ENCODE results near the gene KLHL17.
A peak's percentile ranks its signal among the peaks of the same experiment; 100 is the strongest.

Gene KLHL17

DNA sequence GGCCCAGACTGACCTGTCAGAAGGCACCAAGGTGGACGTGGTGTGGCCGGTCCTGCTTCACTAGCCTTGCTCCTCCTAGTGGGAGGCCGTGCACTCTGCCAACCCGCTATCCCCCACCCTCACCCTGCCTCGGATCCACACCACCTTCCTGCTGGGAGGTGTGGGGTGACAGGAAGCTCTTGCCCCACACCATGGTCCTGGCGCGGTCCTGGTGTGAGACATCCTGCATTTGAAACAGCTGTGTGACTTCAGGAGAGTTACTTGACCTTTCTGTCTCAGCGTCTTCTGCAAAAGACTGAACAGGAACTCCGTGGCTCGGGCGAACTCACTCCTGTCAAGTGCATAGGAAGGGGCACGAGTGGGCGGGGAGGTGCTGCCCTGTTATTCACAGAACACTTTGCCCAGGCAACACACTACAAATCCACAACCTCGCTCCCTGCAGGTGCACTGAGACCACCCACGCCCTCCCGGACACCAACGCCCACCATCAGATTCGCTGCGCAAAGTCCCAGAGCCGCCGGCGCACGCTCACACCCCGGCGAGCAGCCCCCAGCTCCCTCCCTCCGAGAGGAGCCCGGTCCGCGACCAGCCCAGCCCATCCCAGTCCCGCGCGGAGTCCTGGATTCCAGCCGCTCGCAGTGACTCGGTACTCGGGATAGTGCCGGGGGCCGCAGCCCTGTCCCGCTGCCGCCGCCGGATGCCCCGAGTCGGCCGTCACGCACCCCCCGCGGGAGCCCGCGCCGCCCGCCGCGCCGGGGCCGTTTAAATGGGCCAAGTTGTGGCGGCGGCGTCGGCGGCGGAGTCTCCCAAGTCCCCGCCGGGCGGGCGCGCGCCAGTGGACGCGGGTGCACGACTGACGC lies 37.0 kb upstream of the KLHL17 start, which contains the start of gene SAMD11:
Gene SAMD11 (plus strand): TSS at position 793 of the 860 bp plus-strand sequence. CDS start 509 bp downstream, outside the sequence.
- DNase-seq: peak; percentile 66

DNA sequence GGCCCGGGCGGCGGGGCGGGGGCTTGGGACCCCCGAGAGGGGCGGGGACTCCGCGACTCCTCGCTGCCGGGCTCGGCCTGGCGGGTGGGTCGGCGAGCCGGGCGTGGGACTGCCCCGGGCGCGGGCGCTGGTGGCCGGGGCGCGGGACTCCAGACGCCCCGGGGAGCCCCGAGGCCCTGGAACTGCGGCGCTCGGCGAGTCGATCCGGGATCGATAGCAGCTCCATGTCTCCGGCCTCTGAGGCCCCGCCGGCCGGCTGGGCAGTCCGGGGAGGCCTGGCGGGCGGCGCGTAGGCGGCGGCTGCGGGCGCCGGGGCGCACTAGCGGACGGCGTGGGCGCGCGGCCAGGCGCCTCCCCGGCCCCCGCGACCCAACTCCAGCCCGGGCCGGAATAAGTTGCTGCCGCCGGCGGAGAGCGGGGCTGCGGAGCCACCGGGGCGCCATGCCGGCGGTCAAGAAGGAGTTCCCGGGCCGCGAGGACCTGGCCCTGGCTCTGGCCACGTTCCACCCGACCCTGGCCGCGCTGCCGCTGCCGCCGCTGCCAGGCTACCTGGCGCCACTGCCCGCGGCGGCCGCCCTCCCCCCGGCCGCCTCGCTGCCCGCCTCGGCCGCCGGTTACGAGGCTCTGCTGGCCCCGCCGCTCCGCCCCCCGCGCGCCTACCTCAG lies 36.3 kb upstream of the KLHL17 start:
- no peak for DNase-seq

DNA sequence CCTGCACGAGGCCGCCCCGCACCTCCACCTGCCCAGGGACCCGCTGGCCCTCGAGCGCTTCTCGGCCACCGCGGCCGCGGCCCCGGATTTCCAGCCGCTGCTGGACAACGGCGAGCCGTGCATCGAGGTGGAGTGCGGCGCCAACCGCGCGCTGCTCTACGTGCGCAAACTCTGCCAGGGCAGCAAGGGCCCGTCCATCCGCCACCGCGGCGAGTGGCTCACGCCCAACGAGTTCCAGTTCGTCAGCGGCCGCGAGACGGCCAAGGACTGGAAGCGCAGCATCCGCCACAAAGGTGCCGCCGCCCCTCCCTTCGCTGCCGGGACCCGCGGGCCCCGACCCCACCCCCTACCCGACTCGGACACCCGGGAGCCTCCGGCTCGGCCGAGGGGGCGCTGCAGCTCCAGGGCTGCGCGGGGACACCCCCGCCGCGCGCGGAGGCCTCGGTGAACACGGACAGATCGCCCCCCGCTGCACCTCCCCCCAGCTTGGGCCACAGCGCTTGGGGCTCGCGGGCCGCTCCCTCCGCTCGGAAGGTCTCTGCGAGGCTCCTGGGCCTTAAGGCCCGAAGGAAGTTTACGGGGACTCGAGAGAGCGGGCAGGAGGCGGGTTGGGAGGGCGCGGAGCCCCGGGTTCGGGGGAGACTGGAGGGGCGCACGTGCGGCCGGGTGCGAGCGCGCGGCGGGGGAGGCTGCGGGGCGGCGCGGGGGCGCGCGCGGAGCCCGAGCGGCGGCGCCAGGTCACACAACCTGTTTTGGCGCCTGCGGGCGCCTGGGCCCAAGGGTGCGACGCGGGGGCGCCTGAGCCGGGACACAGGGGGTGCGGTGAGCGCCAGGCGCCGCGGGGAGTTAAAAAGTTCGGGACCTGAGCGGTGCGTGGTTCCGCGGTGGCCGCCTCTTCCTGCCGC lies 35.5 kb upstream of the KLHL17 start:
- DNase-seq: no peak

DNA sequence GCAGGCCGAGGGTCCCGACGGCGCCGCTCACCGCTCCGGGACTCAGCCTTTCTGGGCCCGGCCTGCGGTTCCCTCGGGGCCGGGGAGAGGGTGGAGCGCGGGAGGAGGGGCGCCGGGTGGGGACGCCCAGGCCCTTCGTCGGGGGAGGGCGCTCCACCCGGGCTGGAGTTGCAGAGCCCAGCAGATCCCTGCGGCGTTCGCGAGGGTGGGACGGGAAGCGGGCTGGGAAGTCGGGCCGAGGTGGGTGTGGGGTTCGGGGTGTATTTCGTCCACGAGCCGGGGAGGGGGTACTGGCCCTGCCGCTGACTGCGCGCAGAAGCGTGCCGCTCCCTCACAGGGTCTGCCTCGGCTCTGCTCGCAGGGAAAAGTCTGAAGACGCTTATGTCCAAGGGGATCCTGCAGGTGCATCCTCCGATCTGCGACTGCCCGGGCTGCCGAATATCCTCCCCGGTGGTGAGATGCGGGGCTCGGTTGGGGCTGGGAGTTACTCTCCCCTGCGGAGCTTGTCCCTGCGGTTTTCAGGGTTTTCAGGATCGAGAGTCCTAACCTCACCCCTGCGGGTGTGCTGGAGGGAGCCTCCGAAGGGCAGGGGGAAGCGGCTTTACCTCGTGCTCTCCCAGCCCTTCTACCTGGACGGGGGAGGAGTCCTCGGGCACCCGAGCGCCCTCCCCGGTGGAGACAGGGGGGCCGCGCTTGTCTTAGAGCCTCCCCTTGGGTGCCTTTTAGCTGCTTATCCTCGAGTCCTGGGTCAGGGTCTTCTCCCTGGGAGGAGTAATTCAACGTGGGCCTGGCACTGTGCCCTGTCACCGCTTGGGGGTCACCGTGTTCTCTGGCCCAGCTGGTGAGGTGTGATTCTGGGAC lies 34.6 kb upstream of the KLHL17 start:
- no peak for DNase-seq

DNA sequence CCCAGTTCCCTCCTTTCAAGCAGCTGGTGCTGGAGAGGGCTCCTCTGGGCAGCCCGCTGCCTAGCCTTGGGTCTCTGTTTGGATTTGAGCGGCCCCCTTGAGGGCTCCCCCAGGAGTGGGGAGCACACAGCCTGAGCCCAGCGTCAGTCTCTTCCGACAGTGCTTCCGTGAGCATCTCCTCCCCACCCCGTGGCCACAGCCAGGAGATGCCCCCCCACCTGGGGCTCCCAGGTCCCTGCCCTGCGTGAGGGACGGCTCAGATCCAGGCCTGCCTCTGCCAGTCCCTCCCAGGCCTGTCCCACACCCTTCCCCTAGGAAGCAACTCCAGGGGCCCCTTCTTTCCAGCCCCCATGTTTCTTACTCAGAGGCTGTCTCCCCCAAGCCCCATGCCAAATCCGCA lies 33.1 kb upstream of the KLHL17 start:
- DNase-seq: no peak

DNA sequence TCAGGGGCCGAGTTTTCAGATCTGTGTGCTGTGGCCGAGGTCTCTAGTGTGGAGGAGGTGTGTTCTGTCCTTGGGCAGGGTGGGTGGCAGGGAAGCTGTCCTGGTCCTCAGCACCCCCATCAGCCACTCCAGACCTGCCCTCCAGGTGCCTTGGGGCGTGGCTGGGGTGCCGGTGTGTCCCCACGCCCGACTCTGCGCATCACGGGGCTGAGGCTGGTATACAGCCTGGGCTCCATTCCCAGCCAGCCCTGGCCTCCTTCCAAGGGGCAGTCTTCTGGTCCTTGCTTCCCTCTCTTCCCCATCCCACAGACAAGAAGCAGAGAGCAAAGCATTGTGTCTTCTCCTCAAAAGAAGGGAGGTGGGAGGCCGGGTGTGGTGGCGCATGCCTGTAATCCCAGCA lies 32.6 kb upstream of the KLHL17 start:
- no peak for DNase-seq

DNA sequence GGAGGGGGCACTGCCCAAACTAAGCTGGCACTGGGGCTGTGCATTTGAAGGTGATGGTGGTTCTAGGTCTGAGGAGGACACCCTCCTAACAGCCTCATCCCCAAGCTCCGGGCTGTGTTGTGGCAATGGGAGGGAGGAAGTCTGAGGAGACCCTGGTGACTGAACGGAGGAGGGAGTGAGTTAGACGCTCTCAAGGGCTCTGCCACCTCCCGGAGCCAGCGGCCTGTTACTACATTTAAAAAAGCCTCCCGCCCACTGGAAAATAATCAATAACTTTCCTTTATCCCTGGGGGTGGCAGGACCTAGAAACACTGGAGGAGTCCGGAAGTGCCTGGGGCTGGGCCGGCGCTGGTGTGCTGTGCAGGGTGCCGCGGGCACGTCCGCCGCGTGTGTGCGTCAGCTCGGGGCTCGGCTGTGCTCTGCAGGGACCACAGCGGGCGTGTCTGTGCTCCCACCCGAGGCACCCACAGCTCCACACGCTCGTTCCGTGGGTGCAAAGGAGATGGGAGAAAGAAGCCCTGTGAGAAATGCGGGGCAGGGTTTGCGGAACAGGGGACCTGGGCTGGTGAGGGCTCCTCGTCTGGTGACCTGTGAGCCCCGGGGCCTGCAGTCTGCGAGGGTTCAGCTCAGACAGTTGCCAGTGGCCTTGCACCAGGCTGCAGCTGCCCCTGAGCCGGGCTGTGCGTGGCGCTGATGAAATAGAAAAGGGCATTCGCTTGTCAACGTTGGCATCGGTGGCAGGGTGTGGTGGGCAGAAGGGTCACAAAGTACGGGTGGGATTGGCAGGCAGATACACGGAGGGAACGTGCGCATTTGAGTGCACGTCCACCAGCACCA lies 31.3 kb upstream of the KLHL17 start:
- no peak for DNase-seq

DNA sequence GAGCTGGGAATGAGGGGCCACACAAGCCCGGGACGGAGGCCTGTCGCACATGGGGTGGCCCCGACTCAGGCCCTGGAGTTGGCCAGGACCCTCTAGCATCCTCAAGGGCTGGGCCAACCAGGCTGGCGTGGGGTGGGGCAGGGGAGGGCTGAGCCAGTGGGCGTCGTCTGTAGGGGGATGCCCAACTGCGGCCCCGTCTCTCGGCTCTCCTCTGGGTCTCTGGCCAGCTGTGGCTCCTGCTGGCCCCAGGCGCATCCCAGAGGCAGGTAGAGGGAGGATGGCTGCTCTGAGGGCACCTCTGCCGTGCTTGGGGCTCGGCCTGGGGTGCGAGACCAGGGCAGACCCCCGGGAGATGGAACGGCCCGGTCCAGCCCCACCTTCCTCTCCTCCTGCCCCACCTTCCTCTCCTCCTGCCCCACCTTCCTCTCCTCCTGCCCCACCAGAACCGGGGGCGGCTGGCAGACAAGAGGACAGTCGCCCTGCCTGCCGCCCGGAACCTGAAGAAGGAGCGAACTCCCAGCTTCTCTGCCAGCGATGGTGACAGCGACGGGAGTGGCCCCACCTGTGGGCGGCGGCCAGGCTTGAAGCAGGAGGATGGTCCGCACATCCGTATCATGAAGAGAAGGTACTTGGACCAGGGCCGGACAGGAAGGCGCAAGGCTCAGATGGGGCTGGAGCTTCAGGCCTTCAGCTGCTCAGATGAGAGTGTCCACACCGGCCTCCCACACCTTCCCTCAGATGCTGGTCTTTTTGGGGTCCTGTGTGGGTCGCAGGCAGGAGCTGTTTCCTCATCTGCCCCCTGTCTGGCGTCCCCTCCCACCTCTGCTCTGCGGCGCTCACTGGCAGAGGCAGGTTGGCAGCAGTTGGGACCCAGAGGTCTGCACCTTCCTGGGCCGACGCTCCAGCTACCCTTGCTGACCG lies 30.4 kb upstream of the KLHL17 start:
- no peak for DNase-seq

DNA sequence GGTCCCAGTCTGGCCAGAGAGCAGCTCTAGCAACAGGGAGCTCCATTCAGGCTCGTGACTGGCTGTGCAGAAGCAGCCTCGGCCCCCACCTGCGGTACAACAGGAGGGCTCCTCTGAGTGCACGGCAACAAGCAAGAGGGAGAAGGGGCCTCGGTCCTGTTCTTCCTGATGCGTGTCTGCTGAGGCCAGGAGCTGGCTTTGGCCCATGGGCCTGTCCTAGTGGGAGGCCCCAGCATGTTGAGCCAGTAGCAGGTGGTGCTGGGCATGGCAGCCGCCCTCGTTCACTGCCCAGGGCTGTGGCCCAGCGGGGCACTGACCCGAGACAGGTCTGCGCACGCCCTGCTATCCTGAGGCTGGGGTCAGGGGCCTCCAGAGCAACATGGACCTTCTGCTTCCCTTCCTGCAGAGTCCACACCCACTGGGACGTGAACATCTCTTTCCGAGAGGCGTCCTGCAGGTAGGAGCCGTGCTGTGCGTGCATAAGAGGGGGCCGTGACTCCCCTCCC lies 29.7 kb upstream of the KLHL17 start:
- DNase-seq: no peak

DNA sequence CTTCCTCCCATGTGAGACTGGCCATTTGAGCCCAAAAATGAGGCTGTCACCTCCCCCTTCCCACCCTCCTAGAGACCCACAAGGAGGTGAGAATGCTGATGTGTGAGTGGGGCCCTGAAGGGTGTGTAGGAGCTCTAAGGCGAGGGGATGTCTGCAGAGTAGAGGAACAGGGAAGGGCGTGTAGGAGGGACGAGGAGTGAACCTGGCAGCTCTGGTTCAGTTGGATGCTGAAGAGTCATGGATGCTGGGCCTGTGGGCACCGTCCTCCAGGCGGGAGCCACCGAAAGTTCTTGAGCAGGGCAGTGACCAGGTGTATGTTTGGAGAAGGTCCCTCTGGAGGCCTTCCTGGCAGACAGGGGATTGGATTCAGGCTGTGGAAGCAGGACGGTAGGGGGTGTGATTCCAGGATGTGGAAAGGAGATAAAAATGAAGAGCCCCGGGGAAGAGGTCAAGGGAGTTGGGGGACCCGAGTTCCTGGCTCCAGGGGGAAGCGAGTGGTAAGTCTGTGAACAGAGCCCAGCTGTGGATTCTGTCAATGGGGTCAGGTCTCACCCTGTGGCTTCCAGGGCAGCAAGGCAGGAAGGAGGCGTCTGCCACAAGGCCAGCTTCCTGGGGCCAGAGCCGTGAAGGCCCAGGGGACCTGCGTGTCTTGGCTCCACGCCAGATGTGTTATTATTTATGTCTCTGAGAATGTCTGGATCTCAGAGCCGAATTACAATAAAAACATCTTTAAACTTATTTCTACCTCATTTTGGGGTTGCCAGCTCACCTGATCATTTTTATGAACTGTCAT lies 28.8 kb upstream of the KLHL17 start:
- DNase-seq: no peak

DNA sequence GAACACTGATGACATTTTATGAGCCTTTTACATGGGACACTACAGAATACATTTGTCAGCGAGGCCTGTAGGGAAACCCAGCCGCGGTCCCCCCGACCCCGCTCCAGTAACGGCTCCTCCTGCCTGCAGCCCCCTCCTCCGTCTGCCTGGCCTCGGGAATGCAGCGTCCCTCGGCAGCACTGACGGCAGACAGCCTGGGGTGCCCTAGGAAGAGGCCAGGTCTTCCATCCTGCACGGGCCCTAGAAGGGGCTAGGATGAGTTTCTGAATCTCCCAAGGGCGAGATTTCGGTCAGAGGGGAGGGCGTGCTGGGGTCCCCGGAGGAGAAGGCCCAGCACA lies 28.2 kb upstream of the KLHL17 start:
- DNase-seq: no peak

DNA sequence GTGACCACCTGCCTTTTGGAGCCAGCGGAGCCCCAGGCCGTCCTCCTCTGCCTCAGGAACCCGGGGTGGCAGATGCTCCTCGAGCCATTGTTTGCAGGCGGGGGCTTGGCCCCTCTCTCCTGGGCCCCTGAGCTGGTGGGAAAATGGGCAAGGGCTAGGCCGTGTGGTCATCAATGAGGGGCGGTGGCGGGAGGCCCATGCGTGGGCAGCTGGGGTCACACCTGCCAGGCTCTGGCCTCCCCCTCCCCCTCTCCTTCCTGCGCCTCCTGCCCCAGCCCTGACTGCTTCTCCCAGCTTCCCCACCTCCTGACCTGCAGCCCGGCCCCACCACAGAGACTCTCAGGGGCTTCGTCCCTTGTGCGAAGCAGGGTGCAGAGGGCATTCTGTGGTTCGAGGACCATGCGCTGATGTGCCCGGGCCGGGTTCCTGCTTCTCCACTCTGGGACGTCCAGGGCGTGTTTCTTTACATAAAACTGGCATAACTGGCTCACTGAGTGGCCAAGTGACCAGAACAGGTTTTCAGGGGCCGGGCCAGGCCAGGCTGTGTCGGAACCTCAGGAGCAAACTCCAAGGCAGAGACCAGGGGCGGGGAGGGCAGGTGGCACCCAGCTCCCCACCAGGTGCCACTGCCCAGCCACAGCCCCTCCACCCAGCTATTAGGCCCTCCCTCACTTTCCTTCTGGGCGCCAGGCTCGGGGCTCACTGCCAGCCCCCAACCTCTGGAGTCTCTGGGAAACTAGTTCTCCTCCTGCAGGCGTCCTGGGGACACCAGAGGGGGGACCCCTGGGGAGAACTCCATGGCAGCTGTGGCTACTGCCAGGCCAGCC lies 27.4 kb upstream of the KLHL17 start:
- no peak for DNase-seq

DNA sequence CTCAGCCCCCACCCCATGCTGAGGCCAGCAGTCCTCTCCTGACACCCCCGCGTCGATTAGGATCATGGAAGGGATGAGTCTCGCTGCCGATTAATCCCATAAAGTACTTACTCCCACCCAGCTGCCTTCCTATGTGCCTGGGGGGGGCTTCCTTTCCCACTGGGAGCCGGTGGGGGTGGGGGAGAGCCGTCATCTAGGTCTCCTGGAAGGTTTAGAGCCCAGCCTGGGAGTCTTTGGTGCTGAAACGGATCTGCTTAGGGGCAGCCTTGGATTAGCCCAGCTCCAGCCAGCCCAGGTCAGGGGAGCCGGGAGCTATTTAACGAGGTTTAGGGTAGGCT lies 26.8 kb upstream of the KLHL17 start:
- DNase-seq: no peak

DNA sequence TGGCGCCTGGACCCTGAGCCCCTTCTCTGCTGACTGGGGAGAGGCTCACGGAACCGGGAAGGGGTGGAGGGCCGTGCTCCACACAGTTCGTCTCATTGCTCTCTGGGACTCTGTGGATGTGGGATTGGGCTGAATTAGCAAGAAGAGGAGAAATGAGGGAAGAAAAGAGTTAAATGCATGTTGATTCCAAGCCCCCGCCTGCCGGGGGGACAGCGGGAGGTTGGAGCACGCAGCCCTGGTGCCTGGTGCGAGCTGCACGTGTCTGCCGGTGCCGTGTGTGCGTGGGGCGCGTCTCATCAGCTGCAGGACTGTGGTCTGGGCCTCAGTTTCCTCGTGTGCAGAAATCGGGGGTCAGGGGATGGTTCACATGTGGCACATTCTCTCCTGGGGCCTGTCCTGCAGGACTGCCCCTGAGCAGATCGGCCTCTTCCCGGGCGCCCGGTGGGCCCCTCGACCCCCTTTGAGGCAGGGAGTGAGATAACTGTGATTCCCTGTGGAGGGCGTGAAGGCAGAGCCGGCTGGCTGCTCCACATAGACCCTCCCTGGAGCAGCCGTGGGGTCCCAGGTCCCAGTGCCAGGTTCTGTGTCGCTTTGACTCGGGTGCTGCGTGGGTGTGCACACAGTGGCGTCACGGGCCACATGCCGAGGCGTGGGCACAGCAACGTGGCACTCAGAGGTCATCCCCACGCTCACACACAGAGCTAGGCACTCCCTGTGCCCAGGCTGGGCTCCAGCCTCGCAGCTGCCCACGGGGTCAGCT lies 25.2 kb upstream of the KLHL17 start:
- no peak for DNase-seq

DNA sequence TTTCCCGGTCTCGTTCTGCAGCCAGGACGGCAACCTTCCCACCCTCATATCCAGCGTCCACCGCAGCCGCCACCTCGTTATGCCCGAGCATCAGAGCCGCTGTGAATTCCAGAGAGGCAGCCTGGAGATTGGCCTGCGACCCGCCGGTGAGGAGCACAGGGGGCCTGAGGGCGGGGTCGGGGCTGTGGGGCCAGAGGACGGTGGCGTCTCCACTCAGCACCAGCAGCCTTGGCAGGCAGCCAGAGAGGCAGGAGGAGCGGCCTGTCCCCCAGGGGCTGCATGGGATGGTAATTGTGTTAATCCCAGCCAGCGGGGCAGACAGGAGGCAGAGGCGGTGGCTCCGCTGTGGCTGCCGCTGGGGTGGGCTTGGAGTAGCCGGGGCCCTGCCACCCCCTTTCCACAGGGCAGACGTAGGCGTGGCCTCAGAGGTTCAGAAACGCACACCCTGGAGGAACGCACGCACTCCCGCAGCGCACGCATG lies 24.6 kb upstream of the KLHL17 start:
- DNase-seq: no peak

DNA sequence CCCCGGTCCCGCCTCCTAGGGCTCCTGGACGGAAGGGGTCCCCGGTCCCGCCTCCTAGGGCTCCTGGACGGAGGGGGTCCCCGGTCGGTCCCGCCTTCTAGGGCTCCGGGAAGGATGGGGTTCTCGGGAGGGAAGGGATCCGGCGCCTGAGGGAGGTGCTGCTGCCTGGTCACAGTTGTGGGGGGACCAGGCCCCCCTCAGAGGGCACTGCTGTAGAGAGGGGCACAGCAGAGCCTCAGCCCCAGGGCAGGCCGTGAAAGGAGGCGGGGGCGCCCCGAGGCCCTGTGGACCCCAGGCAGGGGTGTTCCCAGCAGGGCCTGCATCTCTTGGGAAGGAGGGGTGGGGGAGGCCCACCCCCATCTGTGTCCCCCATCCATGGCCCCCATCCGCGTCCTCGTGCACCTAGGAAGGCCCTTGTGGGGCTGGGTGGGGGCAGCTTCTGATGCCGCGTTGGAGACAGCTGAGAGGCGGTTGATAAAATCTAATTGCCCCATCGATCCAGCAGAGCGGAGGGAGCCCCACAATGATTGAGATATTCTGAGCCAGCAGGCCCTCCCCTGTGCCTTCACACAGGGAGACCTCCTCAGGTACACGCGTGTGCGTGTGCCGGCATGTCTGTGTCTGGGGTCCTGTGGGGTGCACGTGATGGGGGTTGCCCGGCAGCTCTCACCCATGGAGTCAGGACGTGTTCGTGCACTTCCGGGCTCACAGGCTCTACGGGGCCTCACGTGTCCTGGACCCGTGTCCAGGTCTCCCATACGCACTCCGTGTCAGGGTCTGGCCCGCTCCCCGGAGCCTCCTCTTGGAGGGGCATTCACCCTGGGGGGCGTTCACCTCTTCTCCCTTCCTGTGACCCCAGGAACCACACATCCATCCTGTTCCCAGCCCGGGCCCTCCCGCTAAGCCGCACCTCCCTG lies 23.8 kb upstream of the KLHL17 start:
- DNase-seq: no peak
